Endothelial cell of umbilical vein (primary cell): Measurements from ENCODE around the gene P2RY2. TPM values are rescaled to one million over a fixed set of nuclear protein-coding genes. Genes with fewer than 3 reads are reported as not detected.

Source experiments
- BruUV-seq: library from RNA; stranded (reverse); fragments of 400-500 nt; replicated peaks from 2 replicates; lab custom pipeline; 2021; lab: Mats Ljungman, UMichigan
- CTCF ChIA-PET: fragments of 300-600, 350-600 bp; sonication (Branson Sonifier 250); formaldehyde crosslinking; loops from one replicate; lab custom pipeline; 2021; ENCODE audit warnings: antibody characterized with exemption, inconsistent platforms; lab: Charles Lee
- POLR2A ChIA-PET: fragments of 300-600, 350-600 bp; sonication (Branson Sonifier 250); formaldehyde crosslinking; loops from one replicate; lab custom pipeline; 2021; ENCODE audit warnings: antibody characterized with exemption, inconsistent platforms; lab: Charles Lee
- DNase-seq: peaks from one replicate; pipeline ENCODE4 v3.0.0-alpha.2; 2011; ENCODE audit warnings: low read depth, low spot score
- FAIRE-seq: peaks from 2 replicates; lab custom pipeline; 2011; peaks lifted over from hg19 to GRCh38; lab: Jason Lieb, UNC
- H2AFZ ChIP-seq: 2 replicates; pipeline ENCODE4 v1.6.0; 2012; ENCODE audit warnings: low read depth, low read length, control low read depth, inconsistent platforms
- H3K27ac ChIP-seq: 2 replicates; pipeline ENCODE4 v1.5.1; 2011; ENCODE audit warnings: low read depth, mild to moderate bottlenecking, control low read depth, low read length, moderate library complexity; ENCODE audit not compliant: insufficient read depth
- H3K27me3 ChIP-seq, 2 experiments: 2 replicates each; pipeline versions ENCODE4 v1.6.0 to v1.6.1; 2011; ENCODE audit warnings: low read length in 2 of 2, mixed read lengths in 1 of 2; ENCODE audit not compliant: control insufficient read depth in 2 of 2, insufficient read depth in 2 of 2
- H3K36me3 ChIP-seq, 2 experiments: 2 replicates in 1 of 2; 3 replicates in 1 of 2; pipeline ENCODE4 v1.5.1; 2011; ENCODE audit warnings: low read length in 2 of 2, mild to moderate bottlenecking in 1 of 2, moderate library complexity in 1 of 2; ENCODE audit not compliant: control insufficient read depth in 2 of 2, insufficient read depth in 2 of 2; ENCODE audit errors: extremely low read depth in 1 of 2
- H3K4me1 ChIP-seq: 3 replicates; pipeline ENCODE4 v1.5.1; 2011; ENCODE audit warnings: mild to moderate bottlenecking, low read length; ENCODE audit not compliant: control insufficient read depth, insufficient read depth; ENCODE audit errors: extremely low read depth
- H3K4me2 ChIP-seq: 2 replicates; pipeline ENCODE4 v1.6.1; 2011; ENCODE audit warnings: low read length, control low read depth, mixed read lengths; ENCODE audit not compliant: insufficient read depth
- H3K4me3 ChIP-seq, 3 experiments: fragments of 200-600 bp in 1 of 3; sonication (generic), shearing (Covaris generic) in 1 of 3; replicated peaks in 1 of 3; 2 replicates each; pipeline ENCODE4 v1.5.1; 2011 to 2016; ENCODE audit warnings: control low read depth in 3 of 3, low read length in 3 of 3, mild to moderate bottlenecking in 2 of 3, inconsistent platforms in 1 of 3, low read depth in 1 of 3, moderate library complexity in 1 of 3; ENCODE audit not compliant: insufficient read depth in 1 of 3
- H3K79me2 ChIP-seq: 2 replicates; pipeline ENCODE4 v1.6.0; 2012; ENCODE audit warnings: low read length, inconsistent platforms; ENCODE audit not compliant: control insufficient read depth, insufficient read depth
- H3K9ac ChIP-seq: replicated peaks from 2 replicates; pipeline ENCODE3; 2011; ENCODE audit warnings: low read length, control low read depth; ENCODE audit not compliant: insufficient read depth; ENCODE audit errors: extremely low read depth
- H3K9me1 ChIP-seq: replicated peaks from 3 replicates; pipeline ENCODE4 v1.6.0; 2011; ENCODE audit warnings: mild to moderate bottlenecking, low read length; ENCODE audit not compliant: control insufficient read depth, insufficient read depth; ENCODE audit errors: extremely low read depth
- H3K9me3 ChIP-seq: replicated peaks from 2 replicates; pipeline ENCODE4 v1.5.1; 2012; ENCODE audit warnings: low read length, inconsistent platforms; ENCODE audit not compliant: control insufficient read depth, insufficient read depth
- H4K20me1 ChIP-seq: replicated peaks from 2 replicates; pipeline ENCODE3; 2011; ENCODE audit warnings: mild to moderate bottlenecking, low read length; ENCODE audit not compliant: control insufficient read depth, insufficient read depth; ENCODE audit errors: extremely low read depth
- CTCF ChIP-seq, 2 donors: IDR thresholded peaks; 1 replicate in 1 of 2; 2 replicates in 1 of 2; pipeline ENCODE4 v1.5.1; 2011; ENCODE audit warnings: low read length in 2 of 2, mild to moderate bottlenecking in 2 of 2, moderate library complexity in 2 of 2, control low read depth in 1 of 2, inconsistent platforms in 1 of 2, low read depth in 1 of 2; ENCODE audit not compliant: insufficient read depth in 1 of 2; ENCODE audit errors: extremely low read depth in 1 of 2
- EZH2 ChIP-seq: IDR thresholded peaks from 2 replicates; pipeline ENCODE4 v1.6.1; 2012; ENCODE audit warnings: borderline replicate concordance, low read depth, mild to moderate bottlenecking, moderate library complexity, low read length, inconsistent platforms; ENCODE audit not compliant: severe bottlenecking
- FOS ChIP-seq: IDR thresholded peaks from 2 replicates; pipeline ENCODE4 v1.6.1; 2011; ENCODE audit warnings: mild to moderate bottlenecking, low read length, moderate library complexity, borderline replicate concordance; ENCODE audit not compliant: insufficient read depth
- GATA2 ChIP-seq: IDR thresholded peaks from 2 replicates; pipeline ENCODE4 v1.7.0; 2011; ENCODE audit warnings: low read depth, mild to moderate bottlenecking, moderate library complexity, mixed read lengths, low read length; ENCODE audit not compliant: insufficient read length, insufficient read depth
- JUN ChIP-seq: IDR thresholded peaks from 2 replicates; pipeline ENCODE4 v1.6.1; 2011; ENCODE audit warnings: borderline replicate concordance, low read depth; ENCODE audit not compliant: insufficient read length, insufficient read depth
- MAX ChIP-seq: IDR thresholded peaks from 2 replicates; pipeline ENCODE4 v1.6.1; 2011; ENCODE audit not compliant: insufficient read depth, insufficient read length
- MYC ChIP-seq: IDR thresholded peaks from one replicate; pipeline ENCODE4 v1.6.1; 2011; ENCODE audit warnings: mild to moderate bottlenecking, low read depth, low read length
- POLR2A ChIP-seq: IDR thresholded peaks from 2 replicates; pipeline ENCODE4 v1.6.1; 2012; ENCODE audit warnings: low read depth, mild to moderate bottlenecking, control low read depth, low read length
- POLR2AphosphoS5 ChIP-seq: IDR thresholded peaks from 2 replicates; pipeline ENCODE4 v1.6.1; 2012; ENCODE audit warnings: low read depth, mild to moderate bottlenecking, control low read depth, low read length, moderate library complexity; ENCODE audit not compliant: insufficient read depth
- dilution Hi-C: fragments of 300-500 bp; cut with MboI; formaldehyde crosslinking; loops from one replicate; pipeline ENCODE4 v1.15.0; 2019; ENCODE audit warnings: low sequenced_read_pairs; ENCODE audit not compliant: extremely low pct_ligation_motif_present
- intact Hi-C: fragments of 100-400 bp; cut with micrococcal nuclease; formaldehyde crosslinking; loops from one replicate; pipeline ENCODE4 v1.10.0; 2022
- polyA plus RNA-seq, 4 experiments: library from polyadenylated mRNA; depleted of rRNA in 3 of 4; stranded (reverse) in 3 of 4; unstranded in 1 of 4; fragments of >200 nt; gene quantifications; 2 replicates each; pipeline versions ENCODE4 v1.2.1 to v1.2.3, GENCODE V29; 2011 to 2012; ENCODE audit warnings: missing spikeins in 1 of 4
- total RNA-seq: library from RNA; stranded (reverse); gene quantifications from 2 replicates; pipeline ENCODE4 v1.2.3, GENCODE V29; 2021

The P2RY2 gene
- total and polyA plus RNA-seq, 2 donors (not counting 3 experiments of a cell fraction or from before 2014, with no cell fraction given) = 4.8 to 5.6 TPM

GRCh38 chr11:73168925-73169579 is 49.0 kb upstream of the P2RY2 start:
- Histone ChIP-seq H3K4me3 (no peak overlapping the region), H3K27me3 (no peaks in the 10 kb centered on the region), H3K9ac (no peak overlapping the region), H3K27ac (no peak overlapping the region), H3K36me3 (no peaks in the 10 kb centered on the region), H3K9me3 (no peaks in the 10 kb centered on the region), H3K9me1 (no peaks in the 10 kb centered on the region), H3K79me2 (no peaks in the 10 kb centered on the region), H4K20me1 (no peaks in the 10 kb centered on the region), H2AFZ (no peak overlapping the region), H3K4me2 (no peak overlapping the region), H3K4me1 (peaks cover 16% of the 10 kb centered on the region)
- no peak for DNase-seq
- TF ChIP-seq FOS (no peak), EZH2 (no peak), MAX (no peak), MYC (no peak), JUN (no peak), POLR2AphosphoS5 (no peak), CTCF (IDR thresholded peaks at IDR 0.05; ENCODE audit: extremely low read depth in 1 of 2, insufficient read depth in 1 of 2, low read depth in 1 of 2, low read length in 2 of 2) (no peak), POLR2A (no peak), GATA2 (no peak)
- FAIRE-seq = no peak
- dilution Hi-C loops (no loop called here), intact Hi-C loops (no loop called here)
- ChIA-PET POLR2A (no interaction called here), CTCF (interaction anchor here (1.4 to 2.0 kb wide), 2 partner anchors 27 to 338 kb away, joined by 4 to 6 read pairs; partner anchors contain the start of gene FCHSD2)
- BruUV-seq = no TSS peak
